IMR-90 (cell line): ENCODE measurements around the gene AP2B1. TPM values are rescaled to one million over a fixed set of nuclear protein-coding genes. Genes with fewer than 3 reads are reported as not detected.

Source experiments
- ATAC-seq: fragments of 200-7000 bp; cut with Tn5 transposase; 2 replicates; pipeline ENCODE4 v1.9.1; 2020; ENCODE audit warnings: low read depth, mild to moderate bottlenecking, moderate library complexity
- BruUV-seq: library from RNA; stranded (reverse); fragments of 400-500 nt; replicated peaks from 2 replicates; lab custom pipeline; 2021; lab: Mats Ljungman, UMichigan
- CTCF ChIA-PET: fragments of 300-600 bp; formaldehyde crosslinking; extraction: SDS; loops from one replicate; lab custom pipeline; 2021; ENCODE audit warnings: antibody characterized with exemption; lab: Yijun Ruan, JAX
- POLR2A ChIA-PET: fragments of 300-600 bp; sonication (Branson Sonifier 250); formaldehyde crosslinking; loops from one replicate; lab custom pipeline; 2022; ENCODE audit warnings: antibody characterized with exemption; ENCODE audit not compliant: unreplicated experiment; lab: Charles Lee
- DNase-seq: peaks from one replicate; pipeline ENCODE4 v3.0.0; 2013
- H2AFZ ChIP-seq: replicated peaks from 2 replicates; pipeline ENCODE3; 2013; ENCODE audit warnings: low read length, mild to moderate bottlenecking; ENCODE audit not compliant: poor library complexity
- H2AK5ac ChIP-seq: 2 replicates; pipeline ENCODE4 v1.6.1; 2013; ENCODE audit warnings: low read depth, low read length, inconsistent platforms
- H2AK9ac ChIP-seq: replicated peaks from 2 replicates; pipeline ENCODE3; 2013; ENCODE audit warnings: mild to moderate bottlenecking, low read depth, low read length, moderate library complexity; ENCODE audit not compliant: poor library complexity
- H2BK120ac ChIP-seq: 2 replicates; pipeline ENCODE4 v1.6.1; 2013; ENCODE audit warnings: low read depth, low read length, inconsistent platforms
- H2BK15ac ChIP-seq: 3 replicates; pipeline ENCODE4 v1.6.1; 2013; ENCODE audit warnings: low read depth, low read length, inconsistent platforms
- H2BK20ac ChIP-seq: 2 replicates; pipeline ENCODE4 v1.6.1; 2013; ENCODE audit warnings: low read depth, mild to moderate bottlenecking, inconsistent platforms, low read length, moderate library complexity
- H2BK5ac ChIP-seq: 2 replicates; pipeline ENCODE4 v1.6.1; 2013; ENCODE audit warnings: mild to moderate bottlenecking, low read depth, low read length, inconsistent platforms; ENCODE audit not compliant: poor library complexity, severe bottlenecking
- H3K14ac ChIP-seq: replicated peaks from 2 replicates; pipeline ENCODE4 v1.6.1; 2013; ENCODE audit warnings: low read depth, low read length, inconsistent platforms
- H3K18ac ChIP-seq: 2 replicates; pipeline ENCODE4 v1.6.1; 2013; ENCODE audit warnings: low read depth, low read length, control low read depth
- H3K23ac ChIP-seq: 2 replicates; pipeline ENCODE4 v1.6.1; 2013; ENCODE audit warnings: low read depth, low read length, inconsistent platforms
- H3K27ac ChIP-seq: 2 replicates; pipeline ENCODE4 v1.5.1; 2013; ENCODE audit warnings: mild to moderate bottlenecking, control low read depth, low read length; ENCODE audit not compliant: insufficient read depth
- H3K27me3 ChIP-seq: 2 replicates; pipeline ENCODE4 v1.6.1; 2013; ENCODE audit warnings: low read length; ENCODE audit not compliant: control insufficient read depth, insufficient read depth
- H3K36me3 ChIP-seq: 2 replicates; pipeline ENCODE4 v1.6.1; 2013; ENCODE audit warnings: low read length, mixed read lengths; ENCODE audit not compliant: control insufficient read depth, insufficient read depth
- H3K4ac ChIP-seq: 2 replicates; pipeline ENCODE4 v1.6.1; 2013; ENCODE audit warnings: low read depth, low read length, inconsistent platforms
- H3K4me1 ChIP-seq: 2 replicates; pipeline ENCODE4 v1.6.1; 2013; ENCODE audit warnings: low read length, mixed read lengths; ENCODE audit not compliant: control insufficient read depth, insufficient read depth
- H3K4me2 ChIP-seq: 2 replicates; pipeline ENCODE4 v1.6.1; 2013; ENCODE audit warnings: low read depth, mild to moderate bottlenecking, control low read depth, low read length, moderate library complexity
- H3K4me3 ChIP-seq: 2 replicates; pipeline ENCODE4 v1.5.1; 2013; ENCODE audit warnings: low read depth, mild to moderate bottlenecking, control low read depth, low read length, moderate library complexity; ENCODE audit not compliant: insufficient read depth
- H3K56ac ChIP-seq: 2 replicates; pipeline ENCODE4 v1.6.1; 2013; ENCODE audit warnings: low read length, inconsistent platforms; ENCODE audit not compliant: insufficient read depth; ENCODE audit errors: extremely low read depth
- H3K79me1 ChIP-seq, 2 experiments: 2 replicates each; pipeline ENCODE4 v1.6.1; 2013; ENCODE audit warnings: low read length in 2 of 2, inconsistent platforms in 1 of 2, low read depth in 1 of 2
- H3K9ac ChIP-seq: 2 replicates; pipeline ENCODE4 v1.6.1; 2013; ENCODE audit warnings: low read depth, low read length, control low read depth
- H3K9me1 ChIP-seq: 2 replicates; pipeline ENCODE4 v1.6.1; 2013; ENCODE audit warnings: low read length, inconsistent platforms; ENCODE audit not compliant: insufficient read depth
- H3K9me3 ChIP-seq: 2 replicates; pipeline ENCODE4 v1.6.1; 2013; ENCODE audit warnings: low read length; ENCODE audit not compliant: control insufficient read depth, insufficient read depth
- H4K20me1 ChIP-seq: 2 replicates; pipeline ENCODE4 v1.6.1; 2013; ENCODE audit warnings: low read length, inconsistent platforms; ENCODE audit not compliant: insufficient read depth
- H4K5ac ChIP-seq: 2 replicates; pipeline ENCODE4 v1.6.1; 2013; ENCODE audit warnings: mild to moderate bottlenecking, low read depth, low read length, control low read depth
- H4K8ac ChIP-seq, 2 experiments: 2 replicates each; pipeline ENCODE4 v1.6.1; 2013; ENCODE audit warnings: low read depth in 2 of 2, low read length in 2 of 2, control low read depth in 1 of 2, inconsistent platforms in 1 of 2
- H4K91ac ChIP-seq: 2 replicates; pipeline ENCODE4 v1.6.1; 2013; ENCODE audit warnings: low read depth, low read length, inconsistent platforms; ENCODE audit not compliant: insufficient read depth
- BHLHE40 ChIP-seq: fragments of 150-350 bp; IDR thresholded peaks from 2 replicates; pipeline ENCODE4 v1.6.1; 2016; ENCODE audit warnings: mild to moderate bottlenecking, low read depth, low read length
- CEBPB ChIP-seq: IDR thresholded peaks from 2 replicates; pipeline ENCODE4 v1.6.1; 2012; ENCODE audit warnings: low read depth, low read length, improper control_type of control experiment
- CHD1 ChIP-seq: IDR thresholded peaks from 2 replicates; pipeline ENCODE4 v1.6.1; 2012; ENCODE audit warnings: low read depth, low read length, improper control_type of control experiment
- CTCF ChIP-seq: conservative IDR thresholded peaks from 2 replicates; pipeline ENCODE4 v1.5.1; 2012; ENCODE audit warnings: mild to moderate bottlenecking, low read depth, low read length, improper control_type of control experiment
- ELK1 ChIP-seq: fragments of 150-350 bp; IDR thresholded peaks from 2 replicates; pipeline ENCODE4 v1.6.1; 2016; ENCODE audit warnings: low read depth, mild to moderate bottlenecking, low read length, moderate library complexity, borderline replicate concordance
- FOS ChIP-seq: fragments of 150-350 bp; IDR thresholded peaks from 2 replicates; pipeline ENCODE4 v1.6.1; 2016; ENCODE audit warnings: low read depth, low read length
- MAFK ChIP-seq: IDR thresholded peaks from 2 replicates; pipeline ENCODE4 v1.6.1; 2012; ENCODE audit warnings: low read depth, low read length, improper control_type of control experiment
- MAZ ChIP-seq: IDR thresholded peaks from 2 replicates; pipeline ENCODE4 v1.6.1; 2012; ENCODE audit warnings: low read depth, mild to moderate bottlenecking, low read length, improper control_type of control experiment, moderate library complexity, borderline replicate concordance
- MXI1 ChIP-seq: IDR thresholded peaks from 2 replicates; pipeline ENCODE4 v1.6.1; 2012; ENCODE audit warnings: low read depth, mild to moderate bottlenecking, low read length, moderate library complexity, borderline replicate concordance
- NFE2L2 ChIP-seq: fragments of 150-350 bp; IDR thresholded peaks from 2 replicates; pipeline ENCODE4 v1.6.1; 2016; ENCODE audit warnings: low read depth, mild to moderate bottlenecking, low read length
- POLR2A ChIP-seq: IDR thresholded peaks from 2 replicates; pipeline ENCODE4 v1.6.1; 2012; ENCODE audit warnings: mild to moderate bottlenecking, low read depth, low read length
- RAD21 ChIP-seq: IDR thresholded peaks from 2 replicates; pipeline ENCODE4 v1.6.1; 2012; ENCODE audit warnings: low read length, improper control_type of control experiment
- RCOR1 ChIP-seq: IDR thresholded peaks from 2 replicates; pipeline ENCODE4 v1.6.1; 2012; ENCODE audit warnings: mild to moderate bottlenecking, low read length, improper control_type of control experiment; ENCODE audit not compliant: insufficient replicate concordance
- RFX5 ChIP-seq: IDR thresholded peaks from 2 replicates; pipeline ENCODE4 v1.8.0; 2012; ENCODE audit warnings: low read depth, mild to moderate bottlenecking, low read length, moderate library complexity
- SMC3 ChIP-seq: fragments of 150-350 bp; IDR thresholded peaks from 2 replicates; pipeline ENCODE4 v1.6.1; 2016; ENCODE audit warnings: low read depth, mild to moderate bottlenecking, antibody characterized with exemption, low read length, moderate library complexity
- USF2 ChIP-seq: fragments of 150-350 bp; IDR thresholded peaks from 2 replicates; pipeline ENCODE4 v1.6.1; 2017; ENCODE audit warnings: mild to moderate bottlenecking, antibody characterized with exemption, low read length, low read depth
- WGBS, 2 experiments: methylation state at CpG; one replicate each; pipeline versions ENCODE4 v1.1.5 to v1.1.7; 2013; ENCODE audit warnings: missing lambda C conversion rate in 2 of 2; ENCODE audit not compliant: insufficient read length in 1 of 2; ENCODE audit errors: extremely low coverage in 2 of 2; 5-methylcytosine and 5-hydroxymethylcytosine counted together
- dilution Hi-C: fragments of 300-500 bp; cut with HindIII; formaldehyde crosslinking; loops from one replicate; pipeline ENCODE4 v1.14.3; 2018; ENCODE audit warnings: low sequenced_read_pairs; ENCODE audit not compliant: unreplicated experiment
- in situ Hi-C: fragments of 300-500 bp; cut with MboI; formaldehyde crosslinking; loops from 3 replicates; pipeline ENCODE4 v1.14.3; 2019; ENCODE audit warnings: low sequenced_read_pairs, inconsistent platforms, mixed read lengths
- intact Hi-C: fragments of 100-400 bp; cut with micrococcal nuclease; formaldehyde crosslinking; loops from 2 replicates; pipeline ENCODE4 v1.10.0; 2022
- polyA plus RNA-seq, 3 experiments: library from polyadenylated mRNA; depleted of rRNA; stranded (reverse); fragments of >200 nt; gene quantifications; 2 replicates each; pipeline ENCODE4 v1.2.3, GENCODE V29; 2012; ENCODE audit warnings: low replicate concordance in 1 of 3
- total RNA-seq: library from RNA; depleted of rRNA; stranded (reverse); fragments of >200 nt; gene quantifications from 2 replicates; pipeline ENCODE4 v1.2.3, GENCODE V29; 2012

The AP2B1 gene
- total and polyA plus RNA-seq, 2 of the 4 experiments (the other 2 are of a cell fraction), result 102 to 125 TPM

- no peak overlapping the region for H2AK5ac ChIP-seq
- no peak overlapping the region for H3K18ac ChIP-seq
- H2BK120ac ChIP-seq, result no peak overlapping the region
- no peak overlapping the region for H4K91ac ChIP-seq
- dilution Hi-C loops, result no loop called here
- no peaks in the 10 kb centered on the region; the same call in 1 of the 2 replicates for H3K36me3 ChIP-seq
- H3K56ac ChIP-seq, result no peak overlapping the region
- no peak overlapping the region for H2BK15ac ChIP-seq
- no peak overlapping the region for H3K4me3 ChIP-seq
- no peak overlapping the region for H4K8ac ChIP-seq
- H3K9me3 ChIP-seq, result no peaks in the 10 kb centered on the region
- TF ChIP-seq RFX5 (no peak), NFE2L2 (no peak), ELK1 (no peak), RCOR1 (no peak), MAFK (no peak), FOS (no peak), BHLHE40 (no peak), RAD21 (no peak), CTCF (no peak), SMC3 (no peak), MXI1 (no peak), CEBPB (no peak), POLR2A (no peak), MAZ (no peak), USF2 (no peak), CHD1 (no peak)
- H3K79me1 ChIP-seq, result peaks cover 0 to 18% of the 10 kb centered on the region in 2 experiments; a peak in 2 of 4 replicates
- H2BK5ac ChIP-seq, result no peak overlapping the region
- ChIA-PET CTCF (no interaction called here), POLR2A (no interaction called here)
- intact Hi-C loops, result no loop called here
- no peak for ATAC-seq
- H3K27me3 ChIP-seq, result no peaks in the 10 kb centered on the region
- H3K4me1 ChIP-seq, result peaks cover 17% of the 10 kb centered on the region
- H3K27ac ChIP-seq, result no peak overlapping the region
- H3K4ac ChIP-seq, result no peak overlapping the region
- no peak overlapping the region for H2AFZ ChIP-seq
- H3K23ac ChIP-seq, result no peak overlapping the region
- BruUV-seq, result no TSS peak
- no peak overlapping the region for H3K9ac ChIP-seq
- no peak overlapping the region for H4K5ac ChIP-seq
- in situ Hi-C loops, result loop anchor here (25.0 kb wide), 1 partner anchor 368 kb away; the partner anchor contains the start of gene SLFN11
- H2BK20ac ChIP-seq, result no peak overlapping the region
- peaks cover 16% of the 10 kb centered on the region; the same call in 1 of the 2 replicates for H4K20me1 ChIP-seq
- H2AK9ac ChIP-seq, result no peak overlapping the region
- H3K9me1 ChIP-seq, result peaks cover 13% of the 10 kb centered on the region
- DNase-seq, result no peak
- 100% methylated on average over 1 of the region's 10 CpGs; no CpG with 5 or more reads in 1 of the 2 experiments for WGBS, 2 experiments
- H3K14ac ChIP-seq, result no peak overlapping the region
- H3K4me2 ChIP-seq, result no peak overlapping the region
Measured at GRCh38 chr17:35730400-35731005, 143.4 kb downstream of the AP2B1 start.
